Body of pancreas (tissue), 4 donors: ENCODE results near the gene P2RX6. TPM values are rescaled to one million over a fixed set of nuclear protein-coding genes. Genes with fewer than 3 reads are reported as not detected.
A peak's percentile ranks its signal among the peaks of the same experiment; 100 is the strongest.

Experiments
- ATAC-seq: fragments of 150-250 bp; one replicate; pipeline ENCODE4 v1.9.1; 2016
- DNase-seq, 4 donors: peaks; one replicate each; pipeline ENCODE4 v3.0.0-alpha.2; 2019
- H3K27ac ChIP-seq, 4 donors: fragments of 200-600 bp; sonication (generic); 1 replicate in 3 of 4; 2 replicates in 1 of 4; pipeline versions ENCODE4 v1.5.1 to v1.6.1; 2016 to 2019; ENCODE audit warnings: mild to moderate bottlenecking in 1 of 4, mixed read lengths in 1 of 4, moderate library complexity in 1 of 4
- H3K27me3 ChIP-seq, 2 donors: fragments of 200-600 bp; sonication (generic); one replicate each; pipeline ENCODE4 v1.6.0; 2016; ENCODE audit warnings: mild to moderate bottlenecking in 1 of 2
- H3K36me3 ChIP-seq, 2 donors: fragments of 200-600 bp; sonication (generic); replicated peaks in 1 of 2; 2 replicates each; pipeline ENCODE4 v1.5.1; 2016; ENCODE audit warnings: low read depth in 2 of 2; ENCODE audit not compliant: insufficient read depth in 1 of 2
- H3K4me1 ChIP-seq: fragments of 200-600 bp; sonication (generic); one replicate; pipeline ENCODE4 v1.6.0; 2016
- H3K4me3 ChIP-seq, 2 donors: fragments of 200-600 bp; sonication (generic); 1 replicate in 1 of 2; 2 replicates in 1 of 2; pipeline ENCODE4 v1.5.1; 2016 to 2019
- H3K9me3 ChIP-seq, 3 donors: fragments of 200-600 bp; sonication (generic); 1 replicate in 2 of 3; 2 replicates in 1 of 3; pipeline ENCODE4 v1.5.1; 2016
- POLR2A ChIP-seq, 3 donors: fragments of 450-650 bp; IDR thresholded peaks; one replicate each; pipeline ENCODE4 v1.6.1; 2016; ENCODE audit warnings: antibody characterized with exemption in 3 of 3, mild to moderate bottlenecking in 2 of 3
- WGBS, 2 donors: methylation state at CpG; one replicate each; pipeline ENCODE4 v1.1.5; 2017; 5-methylcytosine and 5-hydroxymethylcytosine counted together
- intact Hi-C: fragments of 100-400 bp; cut with DNase I; formaldehyde crosslinking; loops from one replicate; pipeline ENCODE4 v1.15.1; 2023
- total RNA-seq, 2 donors: library from RNA; depleted of rRNA; stranded (reverse); fragments of >200 nt; gene quantifications; one replicate each; pipeline ENCODE4 v1.1.0, GENCODE V29; 2016
- TF ChIP-seq, protein P1 (sequence below), 7 experiments: fragments of 450-650 bp in 4 of 7; fragments of 200-600 bp in 3 of 7; sonication (generic) in 3 of 7; IDR thresholded peaks; one replicate each; pipeline ENCODE4 v1.5.1; 2016 to 2019; ENCODE audit warnings: antibody characterized with exemption in 7 of 7

The P2RX6 gene
- total RNA-seq, 2 donors from 2014 or later, result not detected

DNA sequence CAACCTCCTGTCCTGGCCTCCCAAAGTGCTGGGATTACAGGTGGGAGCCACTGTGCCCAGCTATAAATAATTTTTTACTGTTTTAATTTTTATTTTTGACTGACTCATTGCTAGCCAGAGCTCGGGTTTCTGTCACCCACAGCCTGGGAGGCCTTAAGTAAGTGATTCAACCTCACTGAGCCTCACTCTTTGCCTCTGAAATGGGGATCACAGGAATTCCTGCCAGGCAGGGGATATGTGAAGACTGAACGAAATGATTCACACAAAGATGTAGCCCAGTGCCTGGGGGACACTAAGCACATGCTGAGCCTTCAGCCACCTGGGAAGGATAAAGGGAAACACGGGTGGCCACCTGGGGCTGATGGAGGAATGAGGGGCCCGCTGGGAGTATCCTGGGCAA lies 27.0 kb downstream of the P2RX6 start:
- WGBS, 2 donors, result 77 to 79% methylated on average over 4 of the region's 4 CpGs
- ATAC-seq, result no peak
- H3K9me3 ChIP-seq, result no peaks in the 10 kb centered on the region
- intact Hi-C loops, result no loop called here
- peaks cover 18% of the 10 kb centered on the region for H3K4me1 ChIP-seq
- no peaks in the 10 kb centered on the region for H3K36me3 ChIP-seq
- no peak for DNase-seq
- no peak overlapping the region for H3K27ac ChIP-seq
- no peak overlapping the region for H3K4me3 ChIP-seq
- H3K27me3 ChIP-seq, result no peaks in the 10 kb centered on the region
- TF ChIP-seq, protein P1, sequence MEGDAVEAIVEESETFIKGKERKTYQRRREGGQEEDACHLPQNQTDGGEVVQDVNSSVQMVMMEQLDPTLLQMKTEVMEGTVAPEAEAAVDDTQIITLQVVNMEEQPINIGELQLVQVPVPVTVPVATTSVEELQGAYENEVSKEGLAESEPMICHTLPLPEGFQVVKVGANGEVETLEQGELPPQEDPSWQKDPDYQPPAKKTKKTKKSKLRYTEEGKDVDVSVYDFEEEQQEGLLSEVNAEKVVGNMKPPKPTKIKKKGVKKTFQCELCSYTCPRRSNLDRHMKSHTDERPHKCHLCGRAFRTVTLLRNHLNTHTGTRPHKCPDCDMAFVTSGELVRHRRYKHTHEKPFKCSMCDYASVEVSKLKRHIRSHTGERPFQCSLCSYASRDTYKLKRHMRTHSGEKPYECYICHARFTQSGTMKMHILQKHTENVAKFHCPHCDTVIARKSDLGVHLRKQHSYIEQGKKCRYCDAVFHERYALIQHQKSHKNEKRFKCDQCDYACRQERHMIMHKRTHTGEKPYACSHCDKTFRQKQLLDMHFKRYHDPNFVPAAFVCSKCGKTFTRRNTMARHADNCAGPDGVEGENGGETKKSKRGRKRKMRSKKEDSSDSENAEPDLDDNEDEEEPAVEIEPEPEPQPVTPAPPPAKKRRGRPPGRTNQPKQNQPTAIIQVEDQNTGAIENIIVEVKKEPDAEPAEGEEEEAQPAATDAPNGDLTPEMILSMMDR (IDR thresholded peaks at IDR 0.05), result no peak
- no peak for TF ChIP-seq POLR2A (IDR thresholded peaks at IDR 0.05)

DNA sequence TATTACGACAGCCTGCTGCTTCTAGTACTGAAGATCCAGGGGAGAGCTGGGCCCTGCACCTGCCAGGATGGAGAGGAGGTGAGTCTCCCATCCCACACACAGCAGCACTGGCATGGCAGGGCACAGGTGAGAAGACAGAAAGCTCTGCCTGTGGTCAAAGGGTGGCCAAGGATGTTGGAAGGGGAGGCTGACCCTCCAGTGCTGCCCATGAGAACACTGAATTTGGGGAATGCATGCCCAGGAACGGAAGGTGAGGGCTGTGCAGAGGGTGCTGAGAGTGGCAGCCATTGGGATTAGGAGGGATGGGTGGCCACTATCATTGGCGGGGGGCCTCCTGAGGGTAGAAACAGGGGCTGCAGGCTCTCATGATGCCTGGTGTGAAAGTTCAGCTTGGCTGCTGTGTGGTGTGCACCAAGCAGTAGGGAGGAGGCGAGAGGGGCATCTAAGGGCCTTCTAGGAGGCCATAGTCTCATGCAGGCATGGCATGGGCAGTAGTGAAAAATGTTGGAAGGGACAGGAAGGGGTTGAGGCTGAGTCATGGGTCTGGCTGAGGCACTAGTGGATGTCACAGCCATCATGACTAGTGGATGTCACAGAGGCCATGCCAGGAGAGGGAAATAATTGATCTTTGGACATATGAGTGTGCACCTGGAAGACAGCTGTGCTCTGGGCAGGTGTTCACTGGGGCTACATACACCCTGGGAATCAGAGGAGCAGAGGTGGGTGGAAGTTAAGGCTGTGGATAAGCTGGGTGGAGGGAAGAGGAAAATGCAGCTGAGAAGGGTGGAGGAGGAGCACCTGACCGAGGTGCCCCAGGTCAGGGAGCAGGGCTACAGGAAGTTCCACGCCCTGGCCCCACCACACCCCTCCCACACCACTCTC lies 28.3 kb downstream of the P2RX6 start:
- Histone ChIP-seq H3K36me3 (no peaks in the 10 kb centered on the region), H3K27ac (no peak overlapping the region), H3K9me3 (no peaks in the 10 kb centered on the region), H3K4me1 (peaks cover 18% of the 10 kb centered on the region), H3K27me3 (no peaks in the 10 kb centered on the region), H3K4me3 (no peak overlapping the region)
- intact Hi-C loops, result no loop called here
- no peak for ATAC-seq
- TF ChIP-seq POLR2A (IDR thresholded peaks at IDR 0.05), result no peak
- TF ChIP-seq, protein P1 (IDR thresholded peaks at IDR 0.05), result no peak
- WGBS, 2 donors, result 82 to 83% methylated on average over 6 of the region's 6 CpGs
- DNase-seq, result no peak

DNA sequence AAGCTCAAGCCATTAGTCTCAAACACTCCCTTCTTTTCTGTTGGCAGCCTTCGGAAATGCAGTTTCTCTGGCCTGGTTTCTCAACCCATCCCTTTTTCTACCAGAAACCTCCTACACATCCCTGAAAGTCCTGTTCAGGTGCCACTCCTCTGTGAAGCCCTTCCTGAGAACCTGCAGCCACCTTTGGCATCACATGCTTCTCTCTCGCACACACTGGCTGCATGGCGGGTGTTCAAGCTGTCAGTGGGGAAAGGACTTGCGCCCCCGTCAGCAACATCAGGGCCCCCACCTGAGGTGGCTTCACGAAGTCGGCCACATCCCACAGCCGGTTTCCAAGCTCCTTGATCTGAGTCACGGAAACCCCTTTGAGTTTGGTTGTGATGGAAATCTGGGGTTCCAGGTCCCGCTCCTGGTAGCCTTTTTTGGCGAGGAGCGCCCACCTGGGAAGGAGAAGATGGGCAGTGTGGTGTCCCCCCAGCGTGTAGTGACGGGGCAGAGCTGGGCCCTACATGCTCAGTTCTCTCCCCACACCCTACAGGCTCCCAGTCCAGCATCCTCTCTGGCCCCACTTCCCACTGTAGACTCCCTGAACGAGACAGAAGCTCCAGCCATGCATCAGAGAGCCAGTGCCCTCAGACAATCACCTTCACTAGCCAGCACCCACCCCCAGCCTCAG lies 29.0 kb downstream of the P2RX6 start:
- intact Hi-C loops, result no loop called here
- no peak overlapping the region for H3K4me3 ChIP-seq
- WGBS, 2 donors, result 53 to 76% methylated on average over 4 to 6 of the region's 15 CpGs
- no peak for DNase-seq
- no peaks in the 10 kb centered on the region for H3K27me3 ChIP-seq
- H3K9me3 ChIP-seq, result no peaks in the 10 kb centered on the region
- H3K4me1 ChIP-seq, result peaks cover 18% of the 10 kb centered on the region
- no peaks in the 10 kb centered on the region for H3K36me3 ChIP-seq
- TF ChIP-seq POLR2A (IDR thresholded peaks at IDR 0.05), result no peak
- TF ChIP-seq, protein P1 (IDR thresholded peaks at IDR 0.05), result no peak
- H3K27ac ChIP-seq, result no peak overlapping the region
- no peak for ATAC-seq

- TF ChIP-seq, protein P1 (IDR thresholded peaks at IDR 0.05), result no peak
- no peak for TF ChIP-seq POLR2A (IDR thresholded peaks at IDR 0.05)
- intact Hi-C loops, result no loop called here
- peak overlapping the region in 1 of 4 donors; percentile 50 for H3K27ac ChIP-seq
- H3K36me3 ChIP-seq, result no peaks in the 10 kb centered on the region
- peaks cover 18% of the 10 kb centered on the region for H3K4me1 ChIP-seq
- H3K4me3 ChIP-seq, result no peak overlapping the region
- no peaks in the 10 kb centered on the region for H3K9me3 ChIP-seq
- DNase-seq, result peak in 2 of 4 donors; percentile 17 to 49
- 13 to 17% methylated on average over 15 of the region's 15 CpGs for WGBS, 2 donors
- ATAC-seq, result peak; percentile 62
- H3K27me3 ChIP-seq, result no peaks in the 10 kb centered on the region
Measured at GRCh38 chr22:21044931-21045584, 30.1 kb downstream of the P2RX6 start.
